ENCODE data around the gene GPD2.

The GPD2 gene

DNA sequence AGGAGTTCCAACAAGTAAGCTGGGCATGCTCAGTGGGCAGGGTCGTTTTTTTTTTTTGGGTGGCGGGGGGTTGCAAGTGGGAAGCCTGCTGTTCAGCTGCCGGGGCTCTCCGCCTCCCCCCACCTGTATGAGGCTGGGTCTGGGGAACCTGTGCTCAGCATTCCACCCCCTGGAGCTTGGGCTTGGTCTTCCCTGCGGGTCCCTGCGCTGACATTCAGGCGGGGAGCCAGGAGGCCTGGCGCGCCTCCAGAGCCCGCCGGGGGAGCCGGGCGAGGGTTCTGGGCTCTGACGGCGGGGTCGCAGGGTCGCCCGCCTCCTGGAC is 822 bp upstream of the GPD2 start:
- peak in 14 of 56 donors; percentile 3 to 72 (median 52) for DNase-seq

DNA sequence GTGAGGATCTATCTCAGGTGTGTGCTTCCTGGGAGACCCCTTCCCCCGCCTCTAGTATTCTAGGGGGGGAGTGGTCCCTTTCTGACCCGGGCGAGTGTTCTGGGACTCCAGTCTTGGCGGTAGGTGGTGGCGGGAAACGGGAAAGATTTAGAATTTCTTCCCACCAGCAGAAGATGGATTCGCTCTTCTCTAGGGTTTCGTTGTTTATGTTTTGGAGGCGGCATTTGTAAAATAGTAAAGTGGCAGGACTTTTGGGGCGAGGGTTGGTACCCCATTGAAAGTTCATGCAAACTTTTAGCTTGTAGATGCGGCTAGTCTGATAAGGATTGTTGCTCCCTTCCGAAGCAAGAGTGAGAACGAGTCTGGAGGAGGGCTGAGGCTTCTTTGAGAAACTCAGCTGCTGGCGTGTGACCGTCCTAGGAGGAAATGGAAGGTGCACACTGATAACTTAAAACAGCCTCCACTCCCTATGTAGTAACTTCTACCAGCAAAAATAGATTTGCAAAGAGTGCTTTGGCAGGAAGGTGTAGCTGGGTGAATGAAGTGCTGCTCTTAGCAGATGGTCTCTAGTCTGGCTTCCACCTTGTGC is 412 bp downstream of the GPD2 start:
- DNase-seq: peak in 16 of 56 donors; percentile 6 to 65 (median 38)

- peak in 17 of 56 donors; percentile 3 to 43 (median 12) for DNase-seq
Observed at GRCh38 chr2:156437272-156437930, 1.2 kb downstream of the GPD2 start.

DNA sequence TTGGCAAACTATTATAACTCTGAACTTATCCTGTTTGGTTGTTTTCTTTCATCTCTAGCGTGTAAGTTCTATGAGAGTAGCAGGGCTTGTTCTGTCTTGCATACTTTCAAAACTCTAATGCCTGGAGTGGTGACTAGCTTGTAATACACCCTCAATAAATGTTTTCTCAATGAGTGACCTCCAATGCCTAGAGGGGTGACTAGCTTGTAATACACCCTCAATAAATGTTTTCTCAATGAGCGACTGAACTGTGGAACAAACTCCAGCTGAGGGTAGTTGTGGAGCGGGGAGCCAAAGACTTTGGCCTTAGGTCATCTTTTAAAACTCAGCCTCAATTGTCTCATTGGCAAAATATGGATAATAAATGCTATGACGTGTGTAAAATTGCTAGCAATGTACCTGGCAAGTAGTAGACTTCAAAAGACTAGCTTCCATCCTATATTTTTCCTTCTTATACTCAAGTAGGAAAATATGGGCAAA is 1.8 kb downstream of the GPD2 start:
- no peak for DNase-seq

DNA sequence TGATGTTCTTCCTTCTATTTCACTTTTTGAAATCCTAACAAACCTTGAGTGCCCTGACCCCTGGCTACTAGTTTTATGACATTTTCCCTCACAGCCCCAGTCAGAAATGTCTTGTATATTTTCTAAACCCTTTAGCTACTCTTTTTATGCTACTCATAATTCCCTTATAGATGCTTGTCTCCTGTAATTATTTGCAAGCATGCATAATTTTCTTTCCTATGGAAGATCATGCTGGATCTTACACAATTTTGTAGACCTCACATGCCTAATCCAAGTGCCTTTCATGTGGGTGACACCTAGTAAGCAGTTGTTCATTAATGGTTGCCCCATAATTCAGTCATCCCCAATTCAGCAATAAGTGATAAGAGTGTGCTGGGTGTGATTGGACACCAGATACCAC is 6.9 kb downstream of the GPD2 start:
- DNase-seq: no peak

DNA sequence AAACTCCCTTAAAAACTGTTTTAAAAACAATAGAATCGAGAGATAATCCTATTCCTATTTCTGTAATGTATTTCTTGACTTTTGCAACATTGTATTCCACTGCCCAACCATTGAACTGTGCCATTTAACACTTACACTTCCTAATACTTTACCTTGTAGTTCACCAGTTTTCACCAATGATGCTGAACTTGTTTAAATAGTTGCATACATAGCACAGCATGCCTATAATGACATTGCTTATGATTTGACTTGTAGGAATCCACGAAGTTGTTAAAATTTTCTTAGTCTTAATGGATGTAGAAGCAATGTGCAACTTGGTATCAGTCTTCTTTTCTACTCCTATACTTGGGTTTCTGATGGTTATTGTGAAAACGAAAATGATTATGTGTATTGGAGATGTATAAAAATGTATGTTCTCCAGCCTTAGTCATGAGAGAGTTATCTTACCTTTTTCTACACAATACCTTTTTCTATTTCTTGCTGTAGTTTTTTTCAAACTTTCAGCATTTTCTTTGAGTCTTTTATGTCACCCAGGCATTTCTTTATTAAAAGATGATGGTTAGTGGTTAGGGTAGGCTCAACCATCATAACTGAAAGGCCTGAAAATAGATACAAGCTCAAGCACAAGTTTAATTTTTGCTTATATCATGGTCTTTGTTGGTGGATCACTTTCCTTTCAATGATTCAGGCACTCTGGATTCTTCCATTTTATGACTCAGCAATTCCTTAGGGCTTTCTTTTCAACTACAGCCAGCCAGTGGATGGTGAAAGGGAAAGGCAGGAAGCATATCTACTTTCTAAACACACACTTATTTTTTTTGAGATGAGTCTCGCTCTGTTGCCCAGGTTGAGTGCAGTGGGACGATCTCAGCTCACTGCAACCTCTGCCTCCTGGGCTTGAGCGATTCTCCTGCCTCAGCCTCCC is 9.4 kb downstream of the GPD2 start:
- no peak for DNase-seq

- DNase-seq: no peak
Observed at GRCh38 chr2:156447761-156448160, 11.6 kb downstream of the GPD2 start.

- no peak for DNase-seq
Observed at GRCh38 chr2:156448766-156449165, 12.6 kb downstream of the GPD2 start.

GRCh38 chr2:156452971-156453370 is 16.8 kb downstream of the GPD2 start:
- DNase-seq: no peak

DNA sequence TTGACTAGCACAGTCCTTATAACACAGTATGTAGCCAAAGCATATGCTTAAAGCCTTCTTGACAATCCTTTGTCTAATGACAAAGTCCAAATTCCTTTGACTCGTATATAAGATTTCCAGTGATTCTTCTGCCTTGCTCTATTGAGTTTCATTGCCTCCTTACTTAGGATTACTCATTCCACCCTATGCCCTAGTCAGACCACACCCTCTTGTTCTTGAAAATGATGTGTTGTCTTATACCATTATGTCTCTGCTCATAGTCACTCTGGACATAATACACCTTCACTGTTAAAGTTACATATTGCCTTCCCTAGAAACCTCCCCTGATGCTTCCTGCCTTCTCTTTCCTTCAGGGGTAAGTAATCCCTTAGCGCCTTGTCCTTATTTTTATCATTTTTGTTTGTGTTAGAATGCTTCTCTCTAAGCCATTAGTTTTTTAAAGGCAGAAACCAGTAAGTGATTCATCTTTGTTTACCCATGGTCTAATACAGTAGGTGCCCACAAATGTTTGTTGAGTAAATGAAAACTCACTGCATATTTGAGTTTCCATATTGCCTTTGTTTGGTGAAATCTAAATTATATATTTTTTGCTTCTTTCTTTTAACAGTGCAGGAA is 19.3 kb downstream of the GPD2 start:
- DNase-seq: no peak

GRCh38 chr2:156456616-156457015 is 20.4 kb downstream of the GPD2 start:
- peak in 1 of 56 donors; percentile 11 for DNase-seq

GRCh38 chr2:156457523-156458517 is 21.6 kb downstream of the GPD2 start:
- DNase-seq: peak in 3 of 56 donors; percentile 22 to 35 (median 35)

- DNase-seq: peak in 1 of 56 donors; percentile 11
Observed at GRCh38 chr2:156459720-156460119, 23.5 kb downstream of the GPD2 start.

- no peak for DNase-seq
Observed at GRCh38 chr2:156464106-156464505, 27.9 kb downstream of the GPD2 start.

DNA sequence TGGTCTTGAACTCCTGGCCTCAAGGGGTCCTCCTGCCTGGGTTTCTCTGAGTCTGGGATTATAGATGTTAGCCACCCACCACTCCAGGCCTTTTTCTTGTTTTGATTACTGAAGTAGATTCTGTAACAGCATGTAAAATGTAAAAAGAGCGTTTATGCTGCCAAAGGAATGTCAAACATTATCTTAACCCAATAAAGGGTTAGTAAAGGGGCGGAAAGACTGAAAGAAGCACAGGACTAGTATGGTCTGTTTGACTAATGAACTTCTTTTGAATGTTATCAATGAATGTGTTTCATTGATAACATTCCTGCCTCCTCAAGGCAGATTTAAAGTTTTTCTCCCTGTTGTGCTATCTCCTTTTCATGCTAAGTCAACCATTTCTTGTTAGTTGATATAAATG is 29.4 kb downstream of the GPD2 start:
- no peak for DNase-seq

- peak in 22 of 56 donors; percentile 3 to 70 (median 16) for DNase-seq
Observed at GRCh38 chr2:156466739-156467405, 30.7 kb downstream of the GPD2 start.

- no peak for DNase-seq
Observed at GRCh38 chr2:156470975-156471583, 34.9 kb downstream of the GPD2 start.

GRCh38 chr2:156471762-156472161 is 35.6 kb downstream of the GPD2 start:
- DNase-seq: no peak

GRCh38 chr2:156472686-156473085 is 36.5 kb downstream of the GPD2 start:
- DNase-seq: no peak

Measured in amygdala (tissue), 56 donors.